ENCODE data around the gene SLC17A7. TPM values are rescaled to one million over a fixed set of nuclear protein-coding genes. Genes with fewer than 3 reads are reported as not detected.

SLC17A7 gene
- 1 to 10 TPM in 2 of 8 experiments, under 1 TPM in 5, not detected in 1; 0.16 to 1.9 (median 0.71) TPM for total RNA-seq

DNA sequence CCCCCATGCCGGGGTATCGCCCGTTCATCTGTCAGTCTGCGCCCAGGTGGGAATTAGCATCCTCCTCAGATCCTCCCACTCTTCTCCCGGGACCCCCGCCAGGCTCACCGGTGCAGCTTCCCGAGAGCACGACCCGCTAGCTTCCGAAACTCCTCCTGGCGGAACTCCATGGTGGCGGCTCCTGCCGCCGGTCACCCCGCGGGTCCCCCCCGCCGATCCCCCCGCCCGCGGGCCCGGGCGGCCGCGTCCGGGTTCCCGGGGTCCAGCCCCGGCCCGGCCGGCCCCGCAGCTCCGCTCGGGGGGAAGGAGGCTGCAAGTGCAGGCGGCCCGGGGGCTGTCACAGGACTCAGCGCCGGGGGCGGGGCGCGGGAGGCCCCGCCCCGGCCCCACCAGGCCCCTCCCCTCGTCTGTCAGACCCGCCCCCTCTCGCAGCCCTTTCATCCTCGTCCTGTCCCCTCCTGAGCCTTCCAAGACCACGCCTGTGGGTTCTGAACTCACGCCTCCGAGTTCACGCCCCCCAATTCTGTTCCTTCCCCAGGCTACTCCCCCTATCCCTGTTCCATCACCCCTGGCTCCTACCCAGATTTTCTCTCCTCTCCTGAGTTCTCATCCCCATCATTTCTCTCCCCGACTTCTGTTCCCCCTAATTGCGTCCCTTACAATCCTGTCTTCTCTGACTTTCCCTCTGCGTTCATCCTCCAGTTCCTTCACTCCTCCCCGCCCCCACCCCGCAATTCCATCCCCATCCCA is at the start of gene SLC17A7:
TSS of gene SLC17A7 (minus strand) at position 318 of the 750 bp plus-strand sequence. CDS start at position 170, 148 bp downstream.
- in situ Hi-C loops (cut with MboI; ENCODE audit: low pct_unique_long_range_greater_than_20kb in 2 of 9, low sequenced_read_pairs in 9 of 9, unreplicated experiment in 9 of 9): loop anchor here in 2 of 9 experiments (10.0 kb wide), 1 partner anchor 47 kb away; no protein-coding TSS in a partner anchor
- WGBS, 10 experiments: 0% methylated on average over 1 of the region's 56 CpGs; no CpG with 5 or more reads in 8 of the 10 experiments
- no peak within 1 kb of the TSS for H3K27ac ChIP-seq
- H3K4me3 ChIP-seq: peak within 1 kb of the TSS; percentile 21 to 40 (median 34)
- peak in 2 of 8 experiments; percentile 3 to 4 for ATAC-seq (replicated peaks in 6 of 8)
- peaks cover 20 to 22% of the 10 kb centered on the region in 2 donors for H3K4me1 ChIP-seq (replicated peaks in 1 of 2)

DNA sequence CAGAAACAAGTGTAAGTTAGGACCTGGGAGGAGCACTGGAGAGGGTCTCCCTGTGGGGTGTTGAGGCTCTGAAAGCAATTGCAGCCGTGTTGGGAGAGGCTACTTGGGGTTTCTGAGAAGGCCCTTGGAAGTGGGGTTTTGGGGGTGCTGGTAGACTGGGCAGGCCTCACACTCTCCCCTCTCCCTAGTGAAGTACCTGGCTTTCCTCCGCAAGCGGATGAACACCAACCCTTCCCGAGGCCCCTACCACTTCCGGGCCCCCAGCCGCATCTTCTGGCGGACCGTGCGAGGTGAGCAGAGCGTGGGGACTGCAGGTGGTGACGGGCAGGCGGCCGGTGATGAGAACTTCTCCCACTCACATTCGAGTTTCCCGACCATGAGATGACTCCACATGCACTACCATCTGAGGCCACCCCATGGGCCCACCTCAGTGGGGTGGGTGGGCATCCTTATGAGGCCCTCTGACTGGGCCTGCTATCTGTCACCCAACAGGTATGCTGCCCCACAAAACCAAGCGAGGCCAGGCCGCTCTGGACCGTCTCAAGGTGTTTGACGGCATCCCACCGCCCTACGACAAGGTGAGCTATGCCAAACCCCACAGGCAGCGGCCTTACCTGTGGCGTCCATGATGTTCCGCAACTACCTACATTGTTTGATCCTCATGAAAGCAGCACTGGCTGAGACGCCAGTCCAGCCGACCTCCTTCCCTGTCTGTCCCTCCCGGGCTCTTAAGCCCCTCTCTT is 49.1 kb upstream of the SLC17A7 start:
- in situ Hi-C loops (cut with MboI; ENCODE audit: low pct_unique_long_range_greater_than_20kb in 2 of 9, low sequenced_read_pairs in 9 of 9, unreplicated experiment in 9 of 9): no loop called here
- WGBS, 10 experiments: 80 to 100% (median 99%) methylated on average over 1 to 10 of the region's 27 CpGs; no CpG with 5 or more reads in 5 of the 10 experiments
- Histone ChIP-seq H3K4me1 (replicated peaks in 1 of 2) (peaks cover 13 to 15% of the 10 kb centered on the region in 2 donors), H3K27ac (no peak overlapping the region), H3K4me3 (peak overlapping the region in 1 of 5 donors; percentile 4)
- no peak for ATAC-seq (replicated peaks in 6 of 8)

DNA sequence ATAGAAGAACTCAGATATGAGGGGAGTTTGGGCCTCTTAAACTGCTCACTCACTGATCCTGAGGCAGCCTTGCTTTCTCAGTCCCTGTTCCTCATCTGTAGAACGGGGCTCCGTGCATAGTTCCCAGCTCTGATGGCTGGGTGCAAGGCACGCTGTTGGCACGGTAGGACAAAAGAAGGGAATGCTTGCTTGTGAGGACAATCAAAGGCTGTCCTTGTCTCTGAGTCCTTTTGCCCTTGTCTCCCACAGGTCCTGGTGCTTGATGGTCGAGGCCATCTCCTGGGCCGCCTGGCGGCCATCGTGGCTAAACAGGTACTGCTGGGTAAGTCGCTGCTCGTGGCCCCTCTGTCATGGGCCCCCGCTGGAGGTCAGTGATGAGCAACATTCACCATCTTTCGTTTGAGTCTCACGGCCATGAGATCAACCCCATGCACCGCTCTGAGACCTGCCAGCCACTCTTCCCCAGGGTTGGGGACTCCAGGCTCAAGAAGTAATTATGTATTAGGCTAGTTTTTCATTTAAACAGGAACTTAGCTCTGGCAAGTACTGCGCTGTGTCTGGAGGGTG is 48.4 kb upstream of the SLC17A7 start:
- 0 to 100% (median 55%) methylated on average over 1 to 14 of the region's 15 CpGs; no CpG with 5 or more reads in 3 of the 10 experiments for WGBS, 10 experiments
- peaks cover 12 to 13% of the 10 kb centered on the region in 2 donors for H3K4me1 ChIP-seq (replicated peaks in 1 of 2)
- peak in 1 of 8 experiments; percentile 3 for ATAC-seq (replicated peaks in 6 of 8)
- in situ Hi-C loops (cut with MboI; ENCODE audit: low pct_unique_long_range_greater_than_20kb in 2 of 9, low sequenced_read_pairs in 9 of 9, unreplicated experiment in 9 of 9): no loop called here
- peak overlapping the region in 4 of 5 donors; percentile 83 to 97 (median 90) for H3K4me3 ChIP-seq
- H3K27ac ChIP-seq: peak overlapping the region; percentile 6 to 91

DNA sequence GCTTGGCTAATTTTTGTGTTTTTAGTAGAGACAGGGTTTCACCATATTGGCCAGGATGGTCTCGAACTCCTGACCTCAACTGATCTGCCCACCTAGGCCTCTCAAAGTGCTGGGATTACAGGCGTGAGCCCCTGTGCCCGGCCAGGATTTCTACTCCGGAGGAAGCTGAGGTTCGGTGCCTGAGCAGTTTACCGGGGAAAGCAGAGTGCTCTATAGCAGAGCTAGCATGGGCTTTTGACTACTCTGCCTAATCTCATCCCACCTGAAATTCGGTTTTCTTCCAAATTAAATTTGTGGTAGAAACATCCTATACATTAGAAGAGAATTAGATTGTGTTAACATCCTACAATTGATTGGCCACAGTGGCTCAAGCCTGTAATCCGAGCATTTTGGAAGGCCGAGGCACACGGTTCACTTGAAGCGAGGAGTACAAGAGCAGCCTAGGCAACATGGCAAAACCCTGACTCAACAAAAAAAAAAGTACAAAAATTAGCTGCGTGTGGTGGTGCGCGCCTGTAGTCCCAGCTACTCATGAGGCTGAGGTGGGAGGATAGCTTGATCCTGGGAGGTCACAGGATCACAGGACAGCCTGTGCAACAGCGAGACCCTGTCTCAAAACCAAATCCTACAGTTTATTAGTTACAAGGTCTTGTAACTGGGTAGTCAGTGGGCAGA is 47.7 kb upstream of the SLC17A7 start:
- in situ Hi-C loops (cut with MboI; ENCODE audit: low pct_unique_long_range_greater_than_20kb in 2 of 9, low sequenced_read_pairs in 9 of 9, unreplicated experiment in 9 of 9): no loop called here
- H3K4me3 ChIP-seq: peak overlapping the region; percentile 83 to 97 (median 85)
- ATAC-seq (replicated peaks in 6 of 8): peak in 1 of 8 experiments; percentile 1
- H3K27ac ChIP-seq: peak overlapping the region; percentile 89 to 91
- H3K4me1 ChIP-seq (replicated peaks in 1 of 2): peaks cover 12 to 13% of the 10 kb centered on the region in 2 donors
- 0 to 62% (median 34%) methylated on average over 3 to 14 of the region's 15 CpGs; no CpG with 5 or more reads in 2 of the 10 experiments for WGBS, 10 experiments

DNA sequence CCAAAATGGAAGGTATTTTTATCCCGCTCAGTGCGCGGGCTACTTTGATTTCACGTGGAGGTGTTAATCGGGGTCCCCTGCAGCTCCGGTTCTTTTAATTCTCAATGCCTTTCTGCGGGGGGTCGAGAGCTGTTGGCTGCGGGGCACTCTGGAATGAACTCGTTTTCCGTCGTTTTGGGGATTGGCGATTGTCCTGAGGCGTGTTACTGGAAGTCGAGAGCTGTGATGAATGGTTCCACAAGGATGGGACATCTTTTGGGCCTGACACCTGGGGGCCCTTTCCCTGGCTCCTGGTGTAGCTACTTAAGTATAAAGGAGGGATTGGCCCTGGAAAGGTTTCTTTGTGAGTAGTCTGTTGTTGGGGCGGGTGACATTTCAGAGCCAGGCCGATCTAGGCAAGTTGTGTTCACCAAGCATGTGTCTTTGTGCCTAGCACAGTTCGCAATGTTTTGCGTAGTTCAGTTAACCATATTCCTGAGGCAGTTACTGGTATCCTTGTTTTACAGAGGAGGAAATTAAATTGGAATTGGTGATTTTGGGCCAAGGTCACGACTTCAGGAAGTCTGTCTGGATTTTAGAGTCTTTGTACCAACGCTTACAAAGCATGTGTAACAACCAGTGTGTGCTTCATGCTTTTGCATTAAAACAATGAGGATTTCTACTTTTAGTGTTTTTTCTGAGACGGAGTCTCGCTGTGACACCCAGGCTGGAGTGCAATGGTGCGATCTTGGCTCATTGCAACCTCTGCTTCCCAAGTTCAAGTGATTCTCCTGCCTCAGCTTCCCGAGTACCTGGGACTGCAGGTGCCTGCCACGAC is 46.9 kb upstream of the SLC17A7 start:
- no peak for ATAC-seq (replicated peaks in 6 of 8)
- Histone ChIP-seq H3K27ac (peak overlapping the region; percentile 89 to 91), H3K4me3 (peak overlapping the region; percentile 83 to 97 (median 85)), H3K4me1 (replicated peaks in 1 of 2) (peaks cover 12 to 13% of the 10 kb centered on the region in 2 donors)
- WGBS, 10 experiments: 0 to 1% (median 0%) methylated on average over 1 to 19 of the region's 26 CpGs; no CpG with 5 or more reads in 2 of the 10 experiments
- in situ Hi-C loops (cut with MboI; ENCODE audit: low pct_unique_long_range_greater_than_20kb in 2 of 9, low sequenced_read_pairs in 9 of 9, unreplicated experiment in 9 of 9): no loop called here

DNA sequence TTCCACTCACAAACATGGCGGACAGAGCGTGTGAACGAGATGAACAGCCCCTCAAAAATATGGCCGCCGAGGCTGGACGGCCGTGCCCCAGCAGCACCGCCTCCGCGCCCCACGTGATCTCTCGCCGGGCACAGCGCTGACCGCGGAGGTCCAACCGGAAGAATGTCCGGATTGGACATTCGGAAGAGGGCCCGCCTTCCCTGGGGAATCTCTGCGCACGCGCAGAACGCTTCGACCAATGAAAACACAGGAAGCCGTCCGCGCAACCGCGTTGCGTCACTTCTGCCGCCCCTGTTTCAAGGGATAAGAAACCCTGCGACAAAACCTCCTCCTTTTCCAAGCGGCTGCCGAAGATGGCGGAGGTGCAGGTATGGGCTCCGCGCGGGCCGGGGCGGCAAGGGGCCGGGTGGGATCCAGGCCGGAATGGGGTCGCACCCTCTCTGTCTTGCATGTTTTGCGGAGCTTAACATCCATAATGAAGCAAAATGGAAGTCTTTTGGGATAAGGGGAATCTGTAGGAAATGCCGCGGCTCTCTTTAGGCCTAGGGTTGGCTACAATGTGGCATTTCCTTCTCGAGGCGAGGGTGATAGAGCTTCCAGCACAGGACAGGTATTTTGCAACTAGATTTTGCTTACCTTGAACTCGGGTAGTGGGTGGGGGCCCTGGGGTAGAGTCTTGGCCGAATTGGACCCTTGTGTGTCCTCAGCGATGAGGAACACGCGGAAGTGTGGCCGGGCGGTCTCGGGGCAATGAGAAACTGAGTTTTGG is 46.1 kb upstream of the SLC17A7 start, which contains the start of gene RPL13A:
TSS of gene RPL13A (plus strand) at position 332 of the 769 bp plus-strand sequence. CDS start at position 354, 22 bp downstream.
- peak; percentile 85 to 97 (median 95) for ATAC-seq (replicated peaks in 6 of 8)
- 0 to 5% (median 0%) methylated on average over 2 to 34 of the region's 57 CpGs; no CpG with 5 or more reads in 2 of the 10 experiments for WGBS, 10 experiments
- Histone ChIP-seq H3K4me1 (replicated peaks in 1 of 2) (peaks cover 12 to 13% of the 10 kb centered on the region in 2 donors), H3K27ac (peak within 1 kb of the TSS; percentile 89 to 91), H3K4me3 (peak within 1 kb of the TSS; percentile 83 to 97 (median 85))
- in situ Hi-C loops (cut with MboI; ENCODE audit: low pct_unique_long_range_greater_than_20kb in 2 of 9, low sequenced_read_pairs in 9 of 9, unreplicated experiment in 9 of 9): no loop called here

DNA sequence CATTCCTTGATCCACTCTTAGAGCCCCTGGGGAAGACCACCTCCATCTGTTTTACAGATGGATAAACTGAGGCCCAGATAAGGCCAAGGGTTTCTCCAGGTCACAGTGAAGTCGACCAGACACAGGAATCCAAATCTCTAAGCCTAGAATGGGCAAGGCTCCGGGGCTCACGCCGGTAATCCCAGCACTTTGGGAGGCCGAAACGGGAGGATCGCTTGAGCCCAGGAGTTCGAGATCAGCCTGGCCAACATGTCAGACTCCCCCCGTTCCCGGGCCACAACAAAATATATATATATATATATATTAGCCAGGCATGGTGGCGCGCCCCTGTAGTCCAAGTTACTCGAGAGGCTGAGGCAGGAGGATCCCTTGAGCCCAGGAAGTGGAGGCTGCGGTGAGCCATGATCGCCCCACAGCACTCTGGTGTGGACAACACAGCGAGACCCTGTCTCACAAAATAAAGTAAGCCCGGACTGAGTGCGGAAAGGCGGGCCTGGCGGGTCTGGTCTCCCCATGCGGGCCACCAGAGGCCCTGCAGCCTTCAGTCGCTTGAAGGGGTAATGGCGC is 45.5 kb upstream of the SLC17A7 start:
- H3K4me1 ChIP-seq (replicated peaks in 1 of 2): peaks cover 12 to 13% of the 10 kb centered on the region in 2 donors
- 38 to 95% (median 73%) methylated on average over 7 to 9 of the region's 23 CpGs; no CpG with 5 or more reads in 7 of the 10 experiments for WGBS, 10 experiments
- in situ Hi-C loops (cut with MboI; ENCODE audit: low pct_unique_long_range_greater_than_20kb in 2 of 9, low sequenced_read_pairs in 9 of 9, unreplicated experiment in 9 of 9): no loop called here
- H3K27ac ChIP-seq: peak overlapping the region; percentile 54 to 85
- peak overlapping the region in 3 of 5 donors; percentile 12 to 18 (median 16) for H3K4me3 ChIP-seq
- no peak for ATAC-seq (replicated peaks in 6 of 8)

DNA sequence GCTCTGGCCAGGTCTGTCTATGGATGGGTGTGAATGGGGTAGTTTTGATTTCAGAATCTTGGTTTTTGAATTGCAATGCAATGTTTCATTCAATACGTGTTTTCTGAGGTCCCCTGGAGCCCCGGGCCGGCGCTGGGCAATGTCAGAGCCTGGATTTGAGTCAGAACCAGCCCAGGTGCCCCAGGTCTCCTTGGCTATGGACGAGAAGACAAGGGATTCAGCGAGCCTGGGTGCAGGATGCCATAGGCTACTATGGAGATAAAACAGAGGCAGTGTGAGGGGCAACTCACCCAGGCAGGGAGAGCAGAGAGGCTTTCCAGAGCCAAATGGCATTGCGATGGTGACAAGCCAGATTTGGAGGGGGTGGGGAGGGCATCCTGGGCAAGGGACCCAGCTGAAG is 44.9 kb upstream of the SLC17A7 start:
- no peak overlapping the region for H3K4me3 ChIP-seq
- H3K4me1 ChIP-seq (replicated peaks in 1 of 2): peaks cover 12 to 13% of the 10 kb centered on the region in 2 donors
- no peak for ATAC-seq (replicated peaks in 6 of 8)
- in situ Hi-C loops (cut with MboI; ENCODE audit: low pct_unique_long_range_greater_than_20kb in 2 of 9, low sequenced_read_pairs in 9 of 9, unreplicated experiment in 9 of 9): no loop called here
- 56 to 100% (median 100%) methylated on average over 1 to 4 of the region's 7 CpGs; no CpG with 5 or more reads in 5 of the 10 experiments for WGBS, 10 experiments
- no peak overlapping the region for H3K27ac ChIP-seq

DNA sequence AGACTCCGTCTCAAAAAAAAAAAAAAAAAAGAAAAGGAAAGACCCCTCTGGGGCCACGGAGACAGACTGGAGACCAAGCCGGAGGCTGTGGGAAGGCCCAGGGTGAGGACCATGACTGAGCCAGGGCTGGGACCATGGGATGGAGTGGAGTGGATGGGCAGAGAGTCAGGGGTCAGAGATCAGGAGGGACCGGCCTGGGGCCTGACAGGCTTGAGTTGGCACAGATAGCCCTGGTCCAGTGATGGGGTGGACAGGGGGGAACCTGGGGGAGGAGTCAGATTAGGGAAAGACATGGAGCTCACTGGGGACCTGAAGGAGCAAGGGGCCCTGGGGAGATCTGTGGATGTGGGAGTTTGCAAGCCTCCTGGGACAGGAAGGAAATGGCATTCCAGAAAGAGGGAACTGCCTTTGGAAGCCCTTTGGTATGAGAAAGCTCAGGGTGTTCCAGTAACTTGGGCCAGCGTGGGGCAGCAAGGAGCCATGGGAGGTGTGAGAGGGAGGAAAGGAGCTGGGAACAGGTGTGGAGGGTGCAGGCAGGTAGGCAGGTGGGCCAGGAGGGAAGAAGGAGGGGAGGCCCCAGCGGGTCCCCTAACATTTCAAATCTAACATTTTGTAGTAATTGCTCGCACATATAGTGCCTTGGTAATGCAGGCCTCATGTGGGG is 39.8 kb upstream of the SLC17A7 start:
- Histone ChIP-seq H3K27ac (no peak overlapping the region), H3K4me1 (replicated peaks in 1 of 2) (no peaks in the 10 kb centered on the region), H3K4me3 (no peak overlapping the region)
- in situ Hi-C loops (cut with MboI; ENCODE audit: low pct_unique_long_range_greater_than_20kb in 2 of 9, low sequenced_read_pairs in 9 of 9, unreplicated experiment in 9 of 9): no loop called here
- peak in 1 of 8 experiments; percentile 7 for ATAC-seq (replicated peaks in 6 of 8)
- WGBS, 10 experiments: 80 to 100% (median 83%) methylated on average over 1 to 4 of the region's 7 CpGs; no CpG with 5 or more reads in 4 of the 10 experiments

DNA sequence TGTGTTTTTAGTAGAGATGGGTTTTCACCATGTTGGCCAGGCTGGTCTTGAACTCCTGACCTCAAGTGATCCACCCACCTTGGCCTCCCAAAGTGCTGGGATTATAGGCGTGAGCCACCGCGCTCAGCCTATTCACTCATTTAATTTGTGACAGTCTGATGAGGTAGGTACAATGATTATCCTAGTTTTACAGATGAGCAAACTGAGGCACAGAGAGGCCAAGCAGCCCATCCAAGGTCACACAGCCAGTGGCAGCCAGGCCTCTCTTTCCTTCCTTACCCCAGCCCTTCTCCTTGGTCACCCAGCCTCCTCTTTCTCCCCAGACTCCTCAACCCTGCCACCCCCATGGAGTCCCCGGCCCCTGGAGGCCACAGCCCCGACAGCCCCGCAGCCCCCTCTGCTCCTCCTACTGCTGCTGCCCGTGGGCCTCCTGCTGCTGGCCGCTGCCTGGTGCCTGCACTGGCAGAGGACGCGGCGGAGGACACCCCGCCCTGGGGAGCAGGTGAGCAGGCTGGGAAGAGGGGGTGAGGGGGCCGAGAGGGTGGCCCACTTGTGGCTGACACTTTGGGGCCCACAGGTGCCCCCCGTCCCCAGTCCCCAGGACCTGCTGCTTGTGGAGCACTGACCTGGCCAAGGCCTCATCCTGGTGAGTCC is 38.8 kb upstream of the SLC17A7 start:
- no peaks in the 10 kb centered on the region for H3K4me1 ChIP-seq (replicated peaks in 1 of 2)
- H3K4me3 ChIP-seq: no peak overlapping the region
- no peak overlapping the region for H3K27ac ChIP-seq
- in situ Hi-C loops (cut with MboI; ENCODE audit: low pct_unique_long_range_greater_than_20kb in 2 of 9, low sequenced_read_pairs in 9 of 9, unreplicated experiment in 9 of 9): no loop called here
- 93 to 100% (median 100%) methylated on average over 2 to 3 of the region's 14 CpGs; no CpG with 5 or more reads in 7 of the 10 experiments for WGBS, 10 experiments
- no peak for ATAC-seq (replicated peaks in 6 of 8)

Data from motor neuron (in vitro differentiated cells).